Choroid plexus epithelial cell (primary cell): ENCODE measurements around the gene DZIP3.
"Not testable (repeated sequence)": the region's sequence is repeated elsewhere in the genome, so short reads cannot be mapped to it uniquely, and the experiment has no call there.

Source experiments
- DNase-seq: peaks from one replicate; pipeline ENCODE4 v3.0.0-alpha.2; 2010; ENCODE audit warnings: low read depth
- H3K4me3 ChIP-seq: 2 replicates; pipeline ENCODE4 v1.5.1; 2011; ENCODE audit warnings: low read depth, mild to moderate bottlenecking, control low read depth, low read length, moderate library complexity
- CTCF ChIP-seq: conservative IDR thresholded peaks from 2 replicates; pipeline ENCODE4 v1.5.1; 2011; ENCODE audit warnings: low read depth, mild to moderate bottlenecking, control low read depth, inconsistent platforms, low read length, moderate library complexity

Gene DZIP3

GRCh38 chr3:108645364-108645763, 55.8 kb downstream of the DZIP3 start:
- TF ChIP-seq CTCF: no peak
- DNase-seq: no peak

GRCh38 chr3:108655664-108656063, 66.1 kb downstream of the DZIP3 start:
- H3K4me3 ChIP-seq: not testable (repeated sequence)

More at GRCh38 chr3:108645364-108645763, 55.8 kb downstream of the DZIP3 start:
- no peak overlapping the region for H3K4me3 ChIP-seq

GRCh38 chr3:108661699-108662098, 72.2 kb downstream of the DZIP3 start:
- no peak for TF ChIP-seq CTCF
- peak overlapping the region; percentile 33 for H3K4me3 ChIP-seq
- DNase-seq: no peak

More at GRCh38 chr3:108655664-108656063, 66.1 kb downstream of the DZIP3 start:
- not testable (repeated sequence) for DNase-seq

GRCh38 chr3:108662142-108662738, 72.7 kb downstream of the DZIP3 start:
- peak; percentile 66 for TF ChIP-seq CTCF
- DNase-seq: peak; percentile 91

GRCh38 chr3:108664266-108664665, 74.7 kb downstream of the DZIP3 start:
- no peak for TF ChIP-seq CTCF
- H3K4me3 ChIP-seq: no peak overlapping the region
- no peak for DNase-seq

More at GRCh38 chr3:108662142-108662738, 72.7 kb downstream of the DZIP3 start:
- peak overlapping the region; percentile 33 for H3K4me3 ChIP-seq

GRCh38 chr3:108667312-108667711, 77.8 kb downstream of the DZIP3 start:
- DNase-seq: no peak
- H3K4me3 ChIP-seq: no peak overlapping the region
- TF ChIP-seq CTCF: no peak

GRCh38 chr3:108669208-108669607, 79.7 kb downstream of the DZIP3 start:
- no peak overlapping the region for H3K4me3 ChIP-seq
- DNase-seq: no peak
- TF ChIP-seq CTCF: no peak
